HepG2 (cell line): ENCODE measurements around the gene GRB7. TPM values are rescaled to one million over a fixed set of nuclear protein-coding genes. Genes with fewer than 3 reads are reported as not detected.

Experiments used
- CC2D1A ChIP-seq: sonication (generic); formaldehyde crosslinking; IDR thresholded peaks from 2 replicates; pipeline ENCODE4 v1.8.1; 2023; ENCODE audit warnings: mild to moderate bottlenecking, missing genetic modification reagents
- CREB1 ChIP-seq, 2 experiments: fragments of 450-650 bp in 1 of 2; IDR thresholded peaks; 2 replicates each; pipeline ENCODE4 v1.6.1; 2016 to 2017; ENCODE audit warnings: control low read depth in 1 of 2, mild to moderate bottlenecking in 1 of 2, missing compliant biosample characterization in 1 of 2, missing genetic modification characterization in 1 of 2
- FOXA3 ChIP-seq: IDR thresholded peaks from 2 replicates; pipeline ENCODE4 v1.6.1; 2016; ENCODE audit warnings: missing genetic modification reagents, missing compliant biosample characterization
- FOXK2 ChIP-seq: fragments of 450-650 bp; IDR thresholded peaks from 2 replicates; pipeline ENCODE4 v1.6.1; 2016
- GABPB1 ChIP-seq: IDR thresholded peaks from 2 replicates; pipeline ENCODE4 v1.6.1; 2016; ENCODE audit warnings: mild to moderate bottlenecking, missing genetic modification reagents, moderate library complexity, missing compliant biosample characterization
- HES4 ChIP-seq: sonication (generic); formaldehyde crosslinking; IDR thresholded peaks from 2 replicates; pipeline ENCODE4 v1.9.0; 2021; ENCODE audit warnings: mild to moderate bottlenecking, missing genetic modification reagents, borderline replicate concordance
- HNRNPH1 ChIP-seq: fragments of 200-400 bp; formaldehyde crosslinking; optimal IDR thresholded peaks from 2 replicates; pipeline ENCODE3; 2017; ENCODE audit warnings: mild to moderate bottlenecking, low read depth, low read length
- MBD4 ChIP-seq: IDR thresholded peaks from 2 replicates; pipeline ENCODE4 v1.6.1; 2012; ENCODE audit warnings: low read length, inconsistent platforms, borderline replicate concordance
- NAIF1 ChIP-seq: sonication (generic); formaldehyde crosslinking; IDR thresholded peaks from 2 replicates; pipeline ENCODE4 v1.5.0; 2020; ENCODE audit warnings: mild to moderate bottlenecking, missing genetic modification reagents, borderline replicate concordance
- NFYB ChIP-seq: sonication (generic); formaldehyde crosslinking; IDR thresholded peaks from 2 replicates; pipeline ENCODE4 v1.4.0; 2020; ENCODE audit warnings: missing genetic modification reagents
- POLR2AphosphoS5 ChIP-seq: IDR thresholded peaks from 2 replicates; pipeline ENCODE4 v1.6.1; 2012; ENCODE audit warnings: low read depth, low read length
- PRPF4 ChIP-seq: fragments of 200-400 bp; formaldehyde crosslinking; IDR thresholded peaks from 2 replicates; pipeline ENCODE4 v1.6.1; 2016; ENCODE audit warnings: low read length, low read depth; ENCODE audit not compliant: poor library complexity, severe bottlenecking
- PTBP1 ChIP-seq: fragments of 200-400 bp; formaldehyde crosslinking; IDR thresholded peaks from 2 replicates; pipeline ENCODE4 v1.6.1; 2018; ENCODE audit warnings: low read length, low read depth; ENCODE audit not compliant: poor library complexity, severe bottlenecking
- RELA ChIP-seq: sonication (generic); formaldehyde crosslinking; IDR thresholded peaks from 2 replicates; pipeline ENCODE4 v1.4.0; 2020; ENCODE audit warnings: missing genetic modification reagents
- SIX4 ChIP-seq: sonication (generic); formaldehyde crosslinking; IDR thresholded peaks from 2 replicates; pipeline ENCODE4 v1.4.0; 2020; ENCODE audit warnings: missing genetic modification reagents
- TAF1 ChIP-seq: sonication (generic); formaldehyde crosslinking; IDR thresholded peaks from 2 replicates; pipeline ENCODE4 v1.4.0; 2020; ENCODE audit warnings: missing genetic modification reagents
- ZFP37 ChIP-seq: sonication (generic); formaldehyde crosslinking; IDR thresholded peaks from 2 replicates; pipeline ENCODE4 v1.4.0; 2020; ENCODE audit warnings: missing genetic modification reagents, borderline replicate concordance
- ZFYVE20 ChIP-seq: sonication (generic); formaldehyde crosslinking; IDR thresholded peaks from 2 replicates; pipeline ENCODE4 v1.8.0; 2023; ENCODE audit warnings: low read depth, mild to moderate bottlenecking, moderate library complexity, missing genetic modification reagents, borderline replicate concordance
- ZNF160 ChIP-seq: sonication (generic); formaldehyde crosslinking; IDR thresholded peaks from 2 replicates; pipeline ENCODE4 v1.8.0; 2022; ENCODE audit warnings: mild to moderate bottlenecking, inconsistent platforms, missing genetic modification reagents
- ZNF225 ChIP-seq: sonication (generic); formaldehyde crosslinking; IDR thresholded peaks from 2 replicates; pipeline ENCODE4 v1.4.0; 2020; ENCODE audit warnings: mild to moderate bottlenecking, missing genetic modification reagents
- ZNF468 ChIP-seq: sonication (generic); formaldehyde crosslinking; IDR thresholded peaks from 2 replicates; pipeline ENCODE4 v1.8.0; 2022; ENCODE audit warnings: mild to moderate bottlenecking, moderate library complexity, missing genetic modification reagents
- ZNF549 ChIP-seq: sonication (generic); formaldehyde crosslinking; IDR thresholded peaks from 2 replicates; pipeline ENCODE4 v1.5.0; 2020; ENCODE audit warnings: missing genetic modification reagents
- ZNF619 ChIP-seq: sonication (generic); formaldehyde crosslinking; IDR thresholded peaks from 2 replicates; pipeline ENCODE4 v1.4.0; 2020; ENCODE audit warnings: mild to moderate bottlenecking, missing genetic modification reagents
- ZNF660 ChIP-seq: sonication (generic); formaldehyde crosslinking; IDR thresholded peaks from 2 replicates; pipeline ENCODE4 v1.5.1; 2020; ENCODE audit warnings: mild to moderate bottlenecking, low read depth, missing genetic modification reagents, borderline replicate concordance
- ZNF749 ChIP-seq: sonication (generic); formaldehyde crosslinking; IDR thresholded peaks from 2 replicates; pipeline ENCODE4 v1.8.0; 2022; ENCODE audit warnings: mild to moderate bottlenecking, missing genetic modification reagents, moderate library complexity, borderline replicate concordance
- ZUFSP ChIP-seq: sonication (generic); formaldehyde crosslinking; IDR thresholded peaks from 2 replicates; pipeline ENCODE4 v1.9.0; 2021; ENCODE audit warnings: missing genetic modification reagents, mild to moderate bottlenecking, borderline replicate concordance
- polyA plus RNA-seq, 8 experiments: library from polyadenylated mRNA; depleted of rRNA in 3 of 8; stranded (reverse) in 7 of 8; unstranded in 1 of 8; fragments of >200 nt; fragmentation: Illumina TruSeq in 4 of 8; extraction: Trizol in 4 of 8; gene quantifications; 2 replicates each; pipeline versions ENCODE4 v1.2.1 to v1.2.3, GENCODE V29; 2011 to 2016; ENCODE audit warnings: low read depth in 4 of 8, missing spikeins in 1 of 8, mixed read lengths in 1 of 8; ENCODE audit not compliant: insufficient read depth in 1 of 8
- total RNA-seq, 5 experiments: library from RNA; depleted of rRNA; stranded (reverse); fragments of >200 nt; fragmentation: Illumina TruSeq; extraction: Trizol; gene quantifications; 2 replicates each; pipeline ENCODE4 v1.2.3, GENCODE V29; 2016; ENCODE audit warnings: low read depth in 1 of 5
- TF ChIP-seq, protein P1 (sequence below): sonication (generic); IDR thresholded peaks from 2 replicates; pipeline ENCODE4 v1.6.1; 2016; ENCODE audit warnings: low read depth, borderline replicate concordance
- TF ChIP-seq, protein P2 (sequence below): sonication (generic); formaldehyde crosslinking; IDR thresholded peaks from 2 replicates; pipeline ENCODE4 v1.5.0; 2020; ENCODE audit warnings: missing genetic modification reagents

GRB7 gene
- total and polyA plus RNA-seq, 2 of the 13 experiments (the other 11 are each of a cell fraction or from before 2014, with no cell fraction given): 60.2 to 77.7 TPM

DNA sequence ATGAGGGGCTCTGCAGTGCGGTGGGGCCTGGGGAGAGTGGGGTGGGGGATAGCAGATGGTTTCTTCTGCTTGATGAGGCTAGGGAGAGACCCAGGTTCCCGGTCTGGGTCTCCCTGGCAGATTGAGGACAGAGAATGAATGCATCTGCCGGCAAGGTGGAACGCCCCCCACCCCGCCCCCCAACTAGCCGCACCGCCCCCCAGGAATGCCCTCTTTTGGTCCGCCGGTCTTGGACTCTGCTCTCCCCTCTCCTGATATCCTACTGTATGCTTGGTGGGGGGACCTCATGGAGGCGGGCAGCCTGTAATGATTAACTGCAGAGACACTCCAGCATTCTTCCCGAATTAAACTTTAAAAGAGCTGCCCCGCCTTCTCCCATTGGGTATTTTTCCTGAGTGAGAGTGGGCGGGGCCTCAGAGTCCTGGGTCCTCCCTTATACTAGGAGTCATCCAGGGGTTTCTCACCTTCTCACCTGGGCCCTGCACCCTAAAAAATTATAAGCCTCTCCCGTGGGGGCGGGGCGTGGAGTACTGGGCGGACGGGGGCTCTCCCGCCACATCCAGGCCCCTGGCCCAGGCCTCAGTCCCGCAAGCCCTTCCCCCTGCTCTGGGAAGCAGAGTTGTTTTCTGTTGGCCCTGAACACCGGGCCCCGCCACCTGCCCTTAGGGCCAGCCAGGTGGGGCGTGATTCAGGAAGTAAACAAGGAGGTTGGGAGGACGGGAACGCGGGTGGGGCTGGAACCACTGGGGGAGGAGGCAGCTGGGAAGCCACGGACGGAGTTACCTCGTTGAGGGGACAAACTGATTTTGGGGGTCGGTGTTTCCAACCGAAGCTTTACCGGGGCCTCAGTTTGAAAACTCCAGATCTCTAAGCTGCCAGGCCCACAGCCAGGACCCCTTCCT lies 1.5 kb downstream of the GRB7 start (continued):
- TF ChIP-seq, protein P1, sequence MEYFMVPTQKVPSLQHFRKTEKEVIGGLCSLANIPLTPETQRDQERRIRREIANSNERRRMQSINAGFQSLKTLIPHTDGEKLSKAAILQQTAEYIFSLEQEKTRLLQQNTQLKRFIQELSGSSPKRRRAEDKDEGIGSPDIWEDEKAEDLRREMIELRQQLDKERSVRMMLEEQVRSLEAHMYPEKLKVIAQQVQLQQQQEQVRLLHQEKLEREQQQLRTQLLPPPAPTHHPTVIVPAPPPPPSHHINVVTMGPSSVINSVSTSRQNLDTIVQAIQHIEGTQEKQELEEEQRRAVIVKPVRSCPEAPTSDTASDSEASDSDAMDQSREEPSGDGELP: peak; percentile 89
- TF ChIP-seq GABPB1 (CRISPR knock-in tag) (peak; percentile 82), ZNF619 (no peak), CREB1 (IDR thresholded peaks at IDR 0.05) (no peak), CREB1 (CRISPR knock-in tag; IDR thresholded peaks at IDR 0.05) (peak; percentile 75), NAIF1 (CRISPR knock-in tag) (peak; percentile 78; the same call in 1 of the 2 replicates), SIX4 (CRISPR knock-in tag) (peak; percentile 57), HNRNPH1 (peak; percentile 79), ZNF660 (CRISPR knock-in tag) (no peak), ZNF160 (CRISPR knock-in tag) (peak; percentile 84), ZNF468 (CRISPR knock-in tag) (no peak), FOXK2 (peak; percentile 82), ZNF549 (CRISPR knock-in tag) (no peak), FOXA3 (CRISPR knock-in tag) (peak; percentile 98), ZNF749 (CRISPR knock-in tag) (no peak), ZFP37 (CRISPR knock-in tag) (peak; percentile 47; the same call in 1 of the 2 replicates), MBD4 (no peak), ZFYVE20 (CRISPR knock-in tag) (no peak), PTBP1 (no peak), PRPF4 (no peak), HES4 (peak; percentile 79), POLR2AphosphoS5 (peak; percentile 65), ZUFSP (no peak), ZNF225 (peak; percentile 66; the same call in 1 of the 2 replicates), CC2D1A (CRISPR knock-in tag) (no peak), RELA (CRISPR knock-in tag) (0 out of 2 replicates have a peak, but pooled peaks have one; percentile 26), TAF1 (CRISPR knock-in tag) (peak; percentile 72), NFYB (CRISPR knock-in tag) (peak; percentile 48)
- TF ChIP-seq, protein P2, sequence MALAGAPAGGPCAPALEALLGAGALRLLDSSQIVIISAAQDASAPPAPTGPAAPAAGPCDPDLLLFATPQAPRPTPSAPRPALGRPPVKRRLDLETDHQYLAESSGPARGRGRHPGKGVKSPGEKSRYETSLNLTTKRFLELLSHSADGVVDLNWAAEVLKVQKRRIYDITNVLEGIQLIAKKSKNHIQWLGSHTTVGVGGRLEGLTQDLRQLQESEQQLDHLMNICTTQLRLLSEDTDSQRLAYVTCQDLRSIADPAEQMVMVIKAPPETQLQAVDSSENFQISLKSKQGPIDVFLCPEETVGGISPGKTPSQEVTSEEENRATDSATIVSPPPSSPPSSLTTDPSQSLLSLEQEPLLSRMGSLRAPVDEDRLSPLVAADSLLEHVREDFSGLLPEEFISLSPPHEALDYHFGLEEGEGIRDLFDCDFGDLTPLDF: peak; percentile 51; the same call in 1 of the 2 replicates
